ENCODE measurements around the gene CLSTN2.

DNA sequence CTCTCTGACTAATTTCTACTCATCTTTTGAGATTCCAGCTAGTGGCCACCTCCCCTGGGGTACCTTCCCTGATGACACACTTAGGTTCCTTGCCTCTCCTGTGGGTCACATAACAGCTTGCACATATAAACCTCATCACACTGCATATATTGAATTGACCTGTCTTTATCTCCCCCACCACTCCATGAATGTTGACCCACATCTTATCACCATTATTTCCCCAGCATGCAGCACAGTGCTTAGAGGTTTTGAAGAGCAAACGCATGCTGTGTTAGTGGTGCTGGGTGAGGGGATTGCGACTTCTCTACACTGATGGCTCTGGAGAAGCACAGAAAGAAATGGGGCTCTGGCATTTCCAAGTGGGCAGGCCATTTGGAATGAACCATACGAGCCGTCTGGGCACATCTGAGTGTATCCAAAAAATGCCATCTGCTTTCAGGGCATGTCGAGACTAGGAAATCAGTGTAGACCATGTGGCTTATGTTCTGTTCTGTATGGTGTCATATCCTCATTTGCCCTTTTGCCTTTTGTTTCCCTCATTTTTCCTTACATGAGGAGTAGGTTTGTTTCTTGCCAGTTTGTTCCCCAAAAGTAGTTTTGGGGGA, 409.7 kb downstream of the CLSTN2 start:
- TF ChIP-seq POLR2AphosphoS5 (IDR thresholded peaks at IDR 0.05), result no peak
- TF ChIP-seq POLR2A (IDR thresholded peaks at IDR 0.05), result no peak

Measured in prostate gland (tissue), 1 donor.